ENCODE results near the gene SCD5.

- TF ChIP-seq POLR2A (IDR thresholded peaks at IDR 0.05) = no peak
- TF ChIP-seq CTCF (IDR thresholded peaks at IDR 0.05) = no peak
These were observed 146.5 kb downstream of the SCD5 start for GRCh38 chr4:82652062-82652461.
